ENCODE data around the gene RMRP. TPM values are rescaled to one million over a fixed set of nuclear protein-coding genes. Genes with fewer than 3 reads are reported as not detected.
A peak's percentile ranks its signal among the peaks of the same experiment; 100 is the strongest.

RMRP gene
- total RNA-seq, 1 donor from 2014 or later, result 32,961 TPM

DNA sequence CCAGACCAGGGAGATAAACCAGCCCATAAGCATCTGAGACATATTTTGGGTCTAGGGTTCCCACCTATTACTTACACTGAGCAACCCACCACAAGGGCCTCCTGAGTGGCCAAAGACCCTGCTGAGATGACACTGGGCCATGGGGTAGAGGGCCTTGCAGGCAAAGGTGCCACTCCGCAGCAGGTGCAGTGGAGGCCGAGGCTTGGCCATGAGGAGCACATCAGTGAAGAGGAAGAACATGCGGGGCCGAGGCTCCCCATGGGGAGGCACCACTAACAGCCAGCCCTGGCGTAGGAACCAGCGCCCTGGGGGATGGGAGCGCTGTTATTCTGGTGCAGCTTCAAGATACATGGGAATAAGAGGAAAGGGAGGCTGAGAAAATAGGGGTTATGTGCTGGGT, 4.6 kb upstream of the RMRP start:
- peaks cover 28% of the 10 kb centered on the region for H3K4me1 Mint-ChIP-seq (ENCODE audit: unreplicated experiment)
- peaks cover 13% of the 10 kb centered on the region for H3K36me3 Mint-ChIP-seq (ENCODE audit: low read depth, unreplicated experiment)
- H3K9me3 Mint-ChIP-seq (ENCODE audit: unreplicated experiment), result no peaks in the 10 kb centered on the region
- no peak for DNase-seq (ENCODE audit: low spot score)
- no peak overlapping the region for H3K4me3 Mint-ChIP-seq (ENCODE audit: unreplicated experiment)
- H3K27ac Mint-ChIP-seq (ENCODE audit: unreplicated experiment), result no peak overlapping the region
- TF ChIP-seq, protein P1, sequence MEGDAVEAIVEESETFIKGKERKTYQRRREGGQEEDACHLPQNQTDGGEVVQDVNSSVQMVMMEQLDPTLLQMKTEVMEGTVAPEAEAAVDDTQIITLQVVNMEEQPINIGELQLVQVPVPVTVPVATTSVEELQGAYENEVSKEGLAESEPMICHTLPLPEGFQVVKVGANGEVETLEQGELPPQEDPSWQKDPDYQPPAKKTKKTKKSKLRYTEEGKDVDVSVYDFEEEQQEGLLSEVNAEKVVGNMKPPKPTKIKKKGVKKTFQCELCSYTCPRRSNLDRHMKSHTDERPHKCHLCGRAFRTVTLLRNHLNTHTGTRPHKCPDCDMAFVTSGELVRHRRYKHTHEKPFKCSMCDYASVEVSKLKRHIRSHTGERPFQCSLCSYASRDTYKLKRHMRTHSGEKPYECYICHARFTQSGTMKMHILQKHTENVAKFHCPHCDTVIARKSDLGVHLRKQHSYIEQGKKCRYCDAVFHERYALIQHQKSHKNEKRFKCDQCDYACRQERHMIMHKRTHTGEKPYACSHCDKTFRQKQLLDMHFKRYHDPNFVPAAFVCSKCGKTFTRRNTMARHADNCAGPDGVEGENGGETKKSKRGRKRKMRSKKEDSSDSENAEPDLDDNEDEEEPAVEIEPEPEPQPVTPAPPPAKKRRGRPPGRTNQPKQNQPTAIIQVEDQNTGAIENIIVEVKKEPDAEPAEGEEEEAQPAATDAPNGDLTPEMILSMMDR (IDR thresholded peaks at IDR 0.05; ENCODE audit: unreplicated experiment), result no peak
- H3K27me3 Mint-ChIP-seq (ENCODE audit: unreplicated experiment), result peaks cover 31% of the 10 kb centered on the region

DNA sequence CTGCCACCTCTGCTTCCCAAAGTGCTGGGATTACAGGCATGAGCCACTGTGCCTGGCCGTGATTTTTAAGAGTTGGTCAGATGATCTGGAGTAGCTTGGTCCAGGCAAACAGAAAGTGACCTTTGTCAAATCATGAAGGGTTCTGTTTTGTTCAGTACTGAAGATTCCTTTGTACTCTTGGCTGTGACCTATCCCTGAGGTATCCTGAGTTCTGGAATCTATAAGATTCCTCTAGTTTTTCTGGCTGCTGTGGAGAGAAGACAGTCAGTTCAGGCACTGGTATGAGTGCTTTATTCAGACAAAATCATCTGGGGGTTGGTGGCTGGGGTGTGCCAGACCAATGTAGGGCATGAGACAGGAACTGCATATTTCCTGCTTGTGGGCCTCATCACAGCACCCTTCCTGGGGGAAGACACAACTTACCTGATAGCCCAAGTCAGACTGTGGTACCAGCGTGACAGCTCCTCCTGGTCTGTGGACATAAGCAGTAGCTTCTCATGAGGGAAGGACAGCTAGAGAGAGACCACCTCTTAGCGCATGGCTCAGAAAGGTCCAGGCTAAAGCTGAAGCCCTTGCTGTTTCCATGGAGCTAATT, 4.0 kb upstream of the RMRP start:
- Mint-ChIP-seq H3K4me3 (ENCODE audit: unreplicated experiment) (peak overlapping the region; percentile 19), H3K27me3 (ENCODE audit: unreplicated experiment) (peaks cover 36% of the 10 kb centered on the region), H3K9me3 (ENCODE audit: unreplicated experiment) (peaks cover 4% of the 10 kb centered on the region), H3K27ac (ENCODE audit: unreplicated experiment) (peak overlapping the region; percentile 59), H3K4me1 (ENCODE audit: unreplicated experiment) (peaks cover 34% of the 10 kb centered on the region), H3K36me3 (ENCODE audit: low read depth, unreplicated experiment) (peaks cover 18% of the 10 kb centered on the region)
- TF ChIP-seq, protein P1 (IDR thresholded peaks at IDR 0.05; ENCODE audit: unreplicated experiment), result no peak
- DNase-seq (ENCODE audit: low spot score), result no peak

DNA sequence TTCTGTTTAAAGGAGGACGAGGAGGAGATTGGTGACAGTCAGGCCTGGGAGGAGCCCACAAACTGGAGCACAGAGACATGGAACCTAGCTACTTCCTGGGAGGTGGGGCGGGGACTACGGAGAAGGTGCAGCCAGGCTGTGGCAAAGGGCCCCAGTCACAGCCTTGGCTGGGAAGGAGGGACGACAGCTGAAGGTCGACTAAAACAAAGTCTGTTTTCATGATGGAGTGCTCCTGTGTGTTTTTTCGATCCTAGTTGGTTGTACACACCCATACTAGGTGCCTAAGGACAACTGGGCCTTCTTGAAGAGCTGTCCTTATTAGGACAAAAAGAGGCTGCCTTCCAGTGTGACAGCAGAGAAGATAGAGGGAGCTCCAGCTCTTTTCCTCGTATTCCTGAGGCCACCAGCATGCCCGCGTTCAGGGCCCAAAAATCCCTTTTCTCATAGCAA, 3.2 kb upstream of the RMRP start:
- Mint-ChIP-seq H3K9me3 (ENCODE audit: unreplicated experiment) (peaks cover 4% of the 10 kb centered on the region), H3K27ac (ENCODE audit: unreplicated experiment) (peak overlapping the region; percentile 67)

DNA sequence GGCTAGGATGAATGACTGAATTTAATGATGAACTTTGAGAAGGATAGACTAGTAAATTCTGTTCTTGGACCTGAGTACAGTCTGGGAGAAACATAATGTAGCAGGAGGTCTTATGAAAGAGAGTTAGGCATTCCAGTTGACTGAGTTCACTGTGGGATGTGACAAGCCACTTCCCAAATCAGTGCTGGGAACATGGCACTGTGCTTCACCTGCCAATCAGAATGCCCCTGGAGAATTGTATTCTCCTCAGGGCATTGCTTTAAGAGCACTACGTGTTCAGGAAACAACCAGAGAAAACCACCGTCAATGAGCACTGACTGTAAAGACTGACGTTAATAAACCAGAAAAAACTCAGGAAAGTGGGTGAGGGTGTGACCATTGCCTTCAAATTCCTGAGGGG, 1.5 kb upstream of the RMRP start:
- peaks cover 35% of the 10 kb centered on the region for H3K4me1 Mint-ChIP-seq (ENCODE audit: unreplicated experiment)
- peaks cover 4% of the 10 kb centered on the region for H3K9me3 Mint-ChIP-seq (ENCODE audit: unreplicated experiment)
- peaks cover 18% of the 10 kb centered on the region for H3K36me3 Mint-ChIP-seq (ENCODE audit: low read depth, unreplicated experiment)
- peaks cover 32% of the 10 kb centered on the region for H3K27me3 Mint-ChIP-seq (ENCODE audit: unreplicated experiment)
- TF ChIP-seq, protein P1 (IDR thresholded peaks at IDR 0.05; ENCODE audit: unreplicated experiment), result no peak
- H3K4me3 Mint-ChIP-seq (ENCODE audit: unreplicated experiment), result peak overlapping the region; percentile 88
- no peak for DNase-seq (ENCODE audit: low spot score)
- no peak overlapping the region for H3K27ac Mint-ChIP-seq (ENCODE audit: unreplicated experiment)

More for the DNA sequence above, 3.2 kb upstream of the RMRP start:
- Mint-ChIP-seq H3K36me3 (ENCODE audit: low read depth, unreplicated experiment) (peaks cover 18% of the 10 kb centered on the region), H3K27me3 (ENCODE audit: unreplicated experiment) (peaks cover 36% of the 10 kb centered on the region), H3K4me3 (ENCODE audit: unreplicated experiment) (peak overlapping the region; percentile 73), H3K4me1 (ENCODE audit: unreplicated experiment) (peaks cover 38% of the 10 kb centered on the region)
- DNase-seq (ENCODE audit: low spot score), result no peak
- TF ChIP-seq, protein P1 (IDR thresholded peaks at IDR 0.05; ENCODE audit: unreplicated experiment), result no peak

DNA sequence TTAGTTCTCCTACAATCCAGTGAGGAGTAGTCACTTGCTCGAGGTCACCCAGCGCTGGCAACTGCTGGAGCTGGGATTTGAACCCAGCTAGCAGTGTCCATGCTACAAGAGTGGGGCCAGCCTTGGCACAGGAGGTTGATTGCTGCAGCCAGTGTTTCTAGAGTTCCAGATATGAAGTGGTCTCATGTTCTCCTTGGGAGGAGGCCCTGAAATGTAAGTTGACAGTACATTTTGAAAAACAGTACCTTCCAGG, 1.1 kb upstream of the RMRP start:
- Mint-ChIP-seq H3K36me3 (ENCODE audit: low read depth, unreplicated experiment) (peaks cover 18% of the 10 kb centered on the region), H3K9me3 (ENCODE audit: unreplicated experiment) (peaks cover 4% of the 10 kb centered on the region), H3K27ac (ENCODE audit: unreplicated experiment) (peak overlapping the region; percentile 78), H3K27me3 (ENCODE audit: unreplicated experiment) (peaks cover 32% of the 10 kb centered on the region), H3K4me3 (ENCODE audit: unreplicated experiment) (peak overlapping the region; percentile 88), H3K4me1 (ENCODE audit: unreplicated experiment) (peaks cover 35% of the 10 kb centered on the region)
- DNase-seq (ENCODE audit: low spot score), result no peak
- TF ChIP-seq, protein P1 (IDR thresholded peaks at IDR 0.05; ENCODE audit: unreplicated experiment), result no peak
